ENCODE measurements around the gene SPATA32.

SPATA32 gene

GRCh38 chr17:45282683-45283644 lies 21.1 kb upstream of the SPATA32 start (continued):
- TF ChIP-seq TSHZ1 (tag by site-specific recombination; IDR thresholded peaks at IDR 0.05; ENCODE audit: borderline replicate concordance), result no peak
- TF ChIP-seq ZNF600 (tag by site-specific recombination; IDR thresholded peaks at IDR 0.05), result no peak; the same call in 1 of the 2 replicates
- TF ChIP-seq PRDM1 (tag by site-specific recombination; IDR thresholded peaks at IDR 0.05), result no peak
- TF ChIP-seq ZNF701 (tag by site-specific recombination; IDR thresholded peaks at IDR 0.05), result no peak
- TF ChIP-seq ZBTB48 (tag by site-specific recombination; IDR thresholded peaks at IDR 0.05), result no peak
- no peak for TF ChIP-seq ZNF335 (tag by site-specific recombination; conservative IDR thresholded peaks at IDR 0.05)
- 0 out of 2 replicates have a peak, but pooled peaks have one; percentile 6 for TF ChIP-seq ZNF140 (tag by site-specific recombination; IDR thresholded peaks at IDR 0.05)
- no peak for TF ChIP-seq ZNF560 (tag by site-specific recombination; IDR thresholded peaks at IDR 0.05; ENCODE audit: borderline replicate concordance)
- no peak for TF ChIP-seq KLF8 (tag by site-specific recombination; IDR thresholded peaks at IDR 0.05)
- no peak for TF ChIP-seq ZNF843 (tag by site-specific recombination; IDR thresholded peaks at IDR 0.05)
- no peak for TF ChIP-seq ZNF366 (tag by site-specific recombination; conservative IDR thresholded peaks at IDR 0.05)
- TF ChIP-seq ZIC2 (tag by site-specific recombination; IDR thresholded peaks at IDR 0.05), result peak; percentile 95
- no peak for TF ChIP-seq ZNF223 (tag by site-specific recombination; IDR thresholded peaks at IDR 0.05)
- TF ChIP-seq SP3 (tag by site-specific recombination; IDR thresholded peaks at IDR 0.05), result no peak
- TF ChIP-seq ZNF138 (tag by site-specific recombination; IDR thresholded peaks at IDR 0.05; ENCODE audit: borderline replicate concordance), result no peak
- TF ChIP-seq, protein P1, sequence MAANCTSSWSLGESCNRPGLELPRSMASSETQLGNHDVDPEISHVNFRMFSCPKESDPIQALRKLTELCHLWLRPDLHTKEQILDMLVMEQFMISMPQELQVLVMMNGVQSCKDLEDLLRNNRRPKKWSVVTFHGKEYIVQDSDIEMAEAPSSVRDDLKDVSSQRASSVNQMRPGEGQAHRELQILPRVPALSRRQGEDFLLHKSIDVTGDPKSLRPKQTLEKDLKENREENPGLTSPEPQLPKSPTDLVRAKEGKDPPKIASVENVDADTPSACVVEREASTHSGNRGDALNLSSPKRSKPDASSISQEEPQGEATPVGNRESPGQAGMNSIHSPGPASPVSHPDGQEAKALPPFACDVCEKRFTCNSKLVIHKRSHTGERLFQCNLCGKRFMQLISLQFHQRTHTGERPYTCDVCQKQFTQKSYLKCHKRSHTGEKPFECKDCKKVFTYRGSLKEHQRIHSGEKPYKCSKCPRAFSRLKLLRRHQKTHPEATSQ (tag by site-specific recombination; IDR thresholded peaks at IDR 0.05), result no peak
- TF ChIP-seq ZNF423 (tag by site-specific recombination; IDR thresholded peaks at IDR 0.05), result no peak
- TF ChIP-seq, protein P2, sequence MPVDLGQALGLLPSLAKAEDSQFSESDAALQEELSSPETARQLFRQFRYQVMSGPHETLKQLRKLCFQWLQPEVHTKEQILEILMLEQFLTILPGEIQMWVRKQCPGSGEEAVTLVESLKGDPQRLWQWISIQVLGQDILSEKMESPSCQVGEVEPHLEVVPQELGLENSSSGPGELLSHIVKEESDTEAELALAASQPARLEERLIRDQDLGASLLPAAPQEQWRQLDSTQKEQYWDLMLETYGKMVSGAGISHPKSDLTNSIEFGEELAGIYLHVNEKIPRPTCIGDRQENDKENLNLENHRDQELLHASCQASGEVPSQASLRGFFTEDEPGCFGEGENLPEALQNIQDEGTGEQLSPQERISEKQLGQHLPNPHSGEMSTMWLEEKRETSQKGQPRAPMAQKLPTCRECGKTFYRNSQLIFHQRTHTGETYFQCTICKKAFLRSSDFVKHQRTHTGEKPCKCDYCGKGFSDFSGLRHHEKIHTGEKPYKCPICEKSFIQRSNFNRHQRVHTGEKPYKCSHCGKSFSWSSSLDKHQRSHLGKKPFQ (tag by site-specific recombination; IDR thresholded peaks at IDR 0.05), result peak; percentile 62
- TF ChIP-seq CTCF (tag by site-specific recombination; IDR thresholded peaks at IDR 0.05), result no peak
- TF ChIP-seq GFI1B (tag by site-specific recombination; IDR thresholded peaks at IDR 0.05), result no peak
- peak; percentile 87 for TF ChIP-seq GLIS1 (tag by site-specific recombination; IDR thresholded peaks at IDR 0.05)

All from HEK293 (cell line).